HL-60 (cell line): ENCODE measurements around the gene OTOP3.

Source experiments
- DNase-seq, 2 experiments: peaks; one replicate each; pipeline ENCODE4 v3.0.0-alpha.2; 2010 to 2020; ENCODE audit warnings: low read depth in 1 of 2, low spot score in 1 of 2
- H3K27ac ChIP-seq: fragments of 250-450 bp; sonication (Bioruptor Pico); replicated peaks from 2 replicates; pipeline ENCODE4 v1.5.1; 2020; ENCODE audit warnings: mild to moderate bottlenecking, moderate library complexity
- H3K27me3 ChIP-seq: fragments of 250-450 bp; sonication (Bioruptor Pico); 2 replicates; pipeline ENCODE4 v1.5.1; 2021; ENCODE audit warnings: mild to moderate bottlenecking, moderate library complexity; ENCODE audit not compliant: insufficient read depth, poor library complexity, severe bottlenecking
- H3K4me3 ChIP-seq: replicated peaks from 2 replicates; pipeline ENCODE4 v1.5.1; 2011; ENCODE audit warnings: mild to moderate bottlenecking, control low read depth, low read length; ENCODE audit not compliant: insufficient read depth
- GABPA ChIP-seq: IDR thresholded peaks from 2 replicates; pipeline ENCODE4 v1.6.1; 2012; ENCODE audit warnings: low read depth
- POLR2AphosphoS5 ChIP-seq: IDR thresholded peaks from 2 replicates; pipeline ENCODE4 v1.6.1; 2012; ENCODE audit warnings: low read depth
- SPI1 ChIP-seq: IDR thresholded peaks from 2 replicates; pipeline ENCODE4 v1.6.1; 2012; ENCODE audit warnings: low read depth, mild to moderate bottlenecking, borderline replicate concordance
- TF ChIP-seq, protein P1 (sequence below): IDR thresholded peaks from 2 replicates; pipeline ENCODE4 v1.6.1; 2012; ENCODE audit warnings: low read depth; ENCODE audit not compliant: insufficient replicate concordance
- TF ChIP-seq, protein P2 (sequence below): IDR thresholded peaks from one replicate; pipeline ENCODE4 v1.5.1; 2011; ENCODE audit warnings: low read length, control low read depth, inconsistent platforms; ENCODE audit not compliant: insufficient read depth

OTOP3 gene

DNA sequence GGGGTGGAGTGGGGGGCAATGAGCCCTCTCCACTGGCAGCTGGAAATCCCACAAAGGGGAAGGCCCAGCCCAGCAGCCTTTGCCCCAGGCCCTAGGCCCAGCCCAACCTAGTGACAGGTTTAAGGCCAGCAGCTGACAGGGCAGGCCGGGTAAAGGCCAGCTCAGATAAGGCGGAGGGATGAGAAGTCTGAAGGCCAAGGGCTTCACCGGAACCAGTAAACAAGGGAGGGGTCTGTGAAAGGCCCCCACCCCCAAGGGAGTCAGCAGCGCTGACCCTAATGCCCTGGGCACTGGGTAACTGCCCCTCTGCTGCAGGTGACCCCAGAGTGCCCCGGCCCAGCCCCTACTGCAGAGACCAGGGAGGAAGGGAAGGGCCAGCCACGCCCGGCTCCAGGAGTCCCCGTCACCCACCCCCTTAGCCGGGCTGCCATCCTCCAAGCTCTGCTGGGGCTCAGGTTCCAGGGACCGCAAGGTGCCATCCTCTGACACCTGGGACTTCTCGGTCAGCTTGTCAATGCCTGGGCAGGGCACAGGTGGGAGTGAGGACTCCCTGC is 17.5 kb downstream of the OTOP3 start:
- no peak overlapping the region for H3K4me3 ChIP-seq
- no peak for TF ChIP-seq GABPA
- TF ChIP-seq, protein P1, sequence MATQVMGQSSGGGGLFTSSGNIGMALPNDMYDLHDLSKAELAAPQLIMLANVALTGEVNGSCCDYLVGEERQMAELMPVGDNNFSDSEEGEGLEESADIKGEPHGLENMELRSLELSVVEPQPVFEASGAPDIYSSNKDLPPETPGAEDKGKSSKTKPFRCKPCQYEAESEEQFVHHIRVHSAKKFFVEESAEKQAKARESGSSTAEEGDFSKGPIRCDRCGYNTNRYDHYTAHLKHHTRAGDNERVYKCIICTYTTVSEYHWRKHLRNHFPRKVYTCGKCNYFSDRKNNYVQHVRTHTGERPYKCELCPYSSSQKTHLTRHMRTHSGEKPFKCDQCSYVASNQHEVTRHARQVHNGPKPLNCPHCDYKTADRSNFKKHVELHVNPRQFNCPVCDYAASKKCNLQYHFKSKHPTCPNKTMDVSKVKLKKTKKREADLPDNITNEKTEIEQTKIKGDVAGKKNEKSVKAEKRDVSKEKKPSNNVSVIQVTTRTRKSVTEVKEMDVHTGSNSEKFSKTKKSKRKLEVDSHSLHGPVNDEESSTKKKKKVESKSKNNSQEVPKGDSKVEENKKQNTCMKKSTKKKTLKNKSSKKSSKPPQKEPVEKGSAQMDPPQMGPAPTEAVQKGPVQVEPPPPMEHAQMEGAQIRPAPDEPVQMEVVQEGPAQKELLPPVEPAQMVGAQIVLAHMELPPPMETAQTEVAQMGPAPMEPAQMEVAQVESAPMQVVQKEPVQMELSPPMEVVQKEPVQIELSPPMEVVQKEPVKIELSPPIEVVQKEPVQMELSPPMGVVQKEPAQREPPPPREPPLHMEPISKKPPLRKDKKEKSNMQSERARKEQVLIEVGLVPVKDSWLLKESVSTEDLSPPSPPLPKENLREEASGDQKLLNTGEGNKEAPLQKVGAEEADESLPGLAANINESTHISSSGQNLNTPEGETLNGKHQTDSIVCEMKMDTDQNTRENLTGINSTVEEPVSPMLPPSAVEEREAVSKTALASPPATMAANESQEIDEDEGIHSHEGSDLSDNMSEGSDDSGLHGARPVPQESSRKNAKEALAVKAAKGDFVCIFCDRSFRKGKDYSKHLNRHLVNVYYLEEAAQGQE: no peak
- TF ChIP-seq SPI1: no peak
- TF ChIP-seq, protein P2, sequence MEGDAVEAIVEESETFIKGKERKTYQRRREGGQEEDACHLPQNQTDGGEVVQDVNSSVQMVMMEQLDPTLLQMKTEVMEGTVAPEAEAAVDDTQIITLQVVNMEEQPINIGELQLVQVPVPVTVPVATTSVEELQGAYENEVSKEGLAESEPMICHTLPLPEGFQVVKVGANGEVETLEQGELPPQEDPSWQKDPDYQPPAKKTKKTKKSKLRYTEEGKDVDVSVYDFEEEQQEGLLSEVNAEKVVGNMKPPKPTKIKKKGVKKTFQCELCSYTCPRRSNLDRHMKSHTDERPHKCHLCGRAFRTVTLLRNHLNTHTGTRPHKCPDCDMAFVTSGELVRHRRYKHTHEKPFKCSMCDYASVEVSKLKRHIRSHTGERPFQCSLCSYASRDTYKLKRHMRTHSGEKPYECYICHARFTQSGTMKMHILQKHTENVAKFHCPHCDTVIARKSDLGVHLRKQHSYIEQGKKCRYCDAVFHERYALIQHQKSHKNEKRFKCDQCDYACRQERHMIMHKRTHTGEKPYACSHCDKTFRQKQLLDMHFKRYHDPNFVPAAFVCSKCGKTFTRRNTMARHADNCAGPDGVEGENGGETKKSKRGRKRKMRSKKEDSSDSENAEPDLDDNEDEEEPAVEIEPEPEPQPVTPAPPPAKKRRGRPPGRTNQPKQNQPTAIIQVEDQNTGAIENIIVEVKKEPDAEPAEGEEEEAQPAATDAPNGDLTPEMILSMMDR: no peak
- TF ChIP-seq POLR2AphosphoS5: no peak
- H3K27ac ChIP-seq: no peak overlapping the region
- no peak for DNase-seq
- H3K27me3 ChIP-seq: no peaks in the 10 kb centered on the region

DNA sequence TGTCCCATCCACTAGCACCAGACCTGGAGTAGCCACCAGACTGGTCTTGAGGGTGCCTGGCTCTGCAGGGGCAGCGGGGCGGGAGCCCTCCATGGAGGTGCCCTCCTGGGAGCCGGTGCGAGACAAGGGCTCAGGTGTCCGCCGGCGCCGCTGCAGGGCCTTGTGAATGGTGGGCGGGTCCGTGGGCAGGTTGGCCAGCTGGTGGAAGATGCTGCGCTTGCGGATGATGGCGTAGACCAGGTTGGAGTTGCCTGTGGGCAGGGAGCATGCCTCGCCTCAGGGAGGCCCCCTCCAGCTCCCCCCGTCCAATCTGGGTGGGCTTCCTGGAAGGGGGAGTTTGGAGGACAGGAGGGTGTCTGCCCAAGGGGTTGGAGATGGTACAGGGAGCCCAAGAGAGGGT is 18.4 kb downstream of the OTOP3 start:
- TF ChIP-seq, protein P1: no peak
- TF ChIP-seq POLR2AphosphoS5: no peak
- no peak for TF ChIP-seq GABPA
- no peak for TF ChIP-seq SPI1
- TF ChIP-seq, protein P2: no peak
- DNase-seq: no peak
- Histone ChIP-seq H3K27me3 (no peaks in the 10 kb centered on the region), H3K27ac (no peak overlapping the region), H3K4me3 (no peak overlapping the region)

DNA sequence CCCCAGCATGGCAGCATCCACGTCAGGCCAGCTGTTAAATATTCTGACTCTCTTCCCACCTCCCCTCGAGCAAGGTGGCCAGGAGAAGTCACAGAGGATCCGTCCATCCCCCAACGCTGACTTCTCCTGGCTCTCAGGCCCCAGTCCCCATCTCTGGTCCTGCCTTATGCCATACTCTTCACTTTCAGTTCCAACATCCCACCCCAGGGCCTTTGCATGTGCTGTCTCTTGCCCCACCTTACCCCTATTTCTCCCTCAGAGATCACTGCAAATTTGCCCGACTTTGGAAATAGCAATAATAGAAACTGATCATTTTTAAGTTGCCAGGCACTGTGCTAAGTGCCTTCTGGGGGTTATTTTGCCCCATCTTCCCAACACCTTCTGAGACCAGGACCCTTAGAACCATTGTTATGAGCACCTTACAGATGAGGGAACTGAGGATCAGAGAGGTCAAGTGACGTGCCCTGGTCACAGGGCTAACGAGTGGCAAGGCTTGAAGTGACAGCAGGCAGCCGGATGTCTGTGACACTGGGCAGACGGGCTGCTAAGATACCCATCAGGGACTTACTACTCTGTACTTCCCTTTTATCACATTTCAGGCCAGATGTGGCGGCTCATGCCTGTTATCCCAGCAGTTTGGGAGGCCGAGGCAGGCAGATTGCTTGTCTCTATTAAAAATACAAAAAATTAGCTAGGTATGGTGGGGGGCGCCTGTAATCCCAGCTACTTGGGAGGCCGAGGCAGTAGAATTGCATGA is 19.1 kb downstream of the OTOP3 start:
- peak in 1 of 2 experiments; percentile 44 for DNase-seq
- no peak overlapping the region for H3K4me3 ChIP-seq
- no peaks in the 10 kb centered on the region for H3K27me3 ChIP-seq
- no peak for TF ChIP-seq GABPA
- TF ChIP-seq SPI1: no peak
- TF ChIP-seq, protein P2: no peak
- TF ChIP-seq, protein P1: no peak
- TF ChIP-seq POLR2AphosphoS5: no peak
- no peak overlapping the region for H3K27ac ChIP-seq
